ENCODE data around the gene DLGAP5. TPM values are rescaled to one million over a fixed set of nuclear protein-coding genes. Genes with fewer than 3 reads are reported as not detected.

The DLGAP5 gene
- total and polyA plus RNA-seq, 2 of the 13 experiments (the other 11 are each of a cell fraction or from before 2014, with no cell fraction given): 7.7 to 55.8 TPM

- H3K79me2 ChIP-seq (ENCODE audit: insufficient read depth, low read length): no peaks in the 10 kb centered on the region
- ChIA-PET CTCF (ENCODE audit: low intra/inter-chr PET ratio, low total read pairs) (no interaction called here), POLR2A (interaction anchor here (0.8 to 2.8 kb wide), 18 partner anchors 8 to 76 kb away, joined by 3 to 19 read pairs (median 4); partner anchors contain the start of genes LGALS3, MAPK1IP1L, SOCS4 and WDHD1)
- intact Hi-C loops (cut with micrococcal nuclease; ENCODE audit: unreplicated experiment) (loop anchor here (2.0 kb wide), 1 partner anchor 26 kb away; the partner anchor contains the start of gene LGALS3), in situ Hi-C loops (cut with HindIII; ENCODE audit: extremely low pct_ligation_motif_present, low pct_unique_long_range_greater_than_20kb) (no loop called here)
- no peaks in the 10 kb centered on the region for H3K9me3 ChIP-seq (ENCODE audit: low read length)
- peak overlapping the region; percentile 83 for H3K4me2 ChIP-seq (ENCODE audit: low read depth, low read length)
- 0% methylated on average over 13 of the region's 13 CpGs for WGBS (ENCODE audit: low lambda C conversion rate)
- H3K36me3 ChIP-seq (replicated peaks in 1 of 2; ENCODE audit: control insufficient read depth in 1 of 2, insufficient read depth in 2 of 2, low read length in 2 of 2): no peaks in the 10 kb centered on the region
- peak overlapping the region; percentile 66 for H2AFZ ChIP-seq (ENCODE audit: low read length)
- peaks cover 53% of the 10 kb centered on the region for H3K4me1 ChIP-seq (ENCODE audit: insufficient read depth, low read length)
- H3K27me3 ChIP-seq (ENCODE audit: control insufficient read depth in 1 of 2, insufficient read depth in 2 of 2, low read length in 2 of 2): no peaks in the 10 kb centered on the region
- peak overlapping the region; percentile 89 for H3K27ac ChIP-seq (ENCODE audit: extremely low read length, insufficient read depth, low read length)
- H3K9ac ChIP-seq (ENCODE audit: insufficient read depth, low read depth, low read length): peak overlapping the region; percentile 78
- ATAC-seq (peak; percentile 86), DNase-seq (ENCODE audit: low spot score) (peak; percentile 95), FAIRE-seq (peak; percentile 63)
- no TSS peak for BruUV-seq (replicated peaks)
- no peaks in the 10 kb centered on the region for H4K20me1 ChIP-seq (ENCODE audit: insufficient read depth, low read length)
- H3K4me3 ChIP-seq (replicated peaks in 1 of 3; ENCODE audit: insufficient read depth in 1 of 3, low read depth in 2 of 3, low read length in 3 of 3): peak overlapping the region; percentile 56 to 71 (median 64)
- peak; percentile 78 for TF ChIP-seq ZEB1 (IDR thresholded peaks at IDR 0.05; ENCODE audit: insufficient replicate concordance, low read depth)
- TF ChIP-seq EEA1 (CRISPR knock-in tag; IDR thresholded peaks at IDR 0.05; ENCODE audit: borderline replicate concordance): no peak
- TF ChIP-seq SKI (IDR thresholded peaks at IDR 0.05; ENCODE audit: partially characterized antibody): peak; percentile 70
- TF ChIP-seq MEF2D (CRISPR knock-in tag; IDR thresholded peaks at IDR 0.05): peak; percentile 76; the same call in 1 of the 2 replicates
- no peak for TF ChIP-seq ZNF367 (CRISPR knock-in tag; IDR thresholded peaks at IDR 0.05; ENCODE audit: borderline replicate concordance)
- 0 out of 2 replicates have a peak, but pooled peaks have one; percentile 52 for TF ChIP-seq RFXAP (CRISPR knock-in tag; IDR thresholded peaks at IDR 0.05; ENCODE audit: borderline replicate concordance)
- no peak for TF ChIP-seq ZNF839 (CRISPR knock-in tag; IDR thresholded peaks at IDR 0.05; ENCODE audit: borderline replicate concordance)
- peak; percentile 38; the same call in 1 of the 2 replicates for TF ChIP-seq HDAC2 (CRISPR knock-in tag; IDR thresholded peaks at IDR 0.05)
- no peak for TF ChIP-seq HMGXB3 (CRISPR knock-in tag; IDR thresholded peaks at IDR 0.05; ENCODE audit: borderline replicate concordance)
- TF ChIP-seq ZNF816 (CRISPR knock-in tag; IDR thresholded peaks at IDR 0.05; ENCODE audit: borderline replicate concordance): no peak; the same call in 1 of the 2 replicates
- 0 out of 2 replicates have a peak, but pooled peaks have one; percentile 83 for TF ChIP-seq PRDM4 (CRISPR knock-in tag; IDR thresholded peaks at IDR 0.05; ENCODE audit: borderline replicate concordance)
- 0 out of 2 replicates have a peak, but pooled peaks have one; percentile 19 for TF ChIP-seq ZFP1 (CRISPR knock-in tag; IDR thresholded peaks at IDR 0.05)
- no peak for TF ChIP-seq GPBP1L1 (CRISPR knock-in tag; IDR thresholded peaks at IDR 0.05)
- TF ChIP-seq ZNF263 (CRISPR knock-in tag; IDR thresholded peaks at IDR 0.05): peak; percentile 95
- TF ChIP-seq HHEX (CRISPR knock-in tag; IDR thresholded peaks at IDR 0.05): no peak
- peak; percentile 54; the same call in 1 of the 2 replicates for TF ChIP-seq ERF (CRISPR knock-in tag; IDR thresholded peaks at IDR 0.05)
- TF ChIP-seq PITX1 (CRISPR knock-in tag; IDR thresholded peaks at IDR 0.05): peak; percentile 89
These were observed 88.3 kb downstream of the DLGAP5 start for GRCh38 chr14:55103005-55103640.
